Muscle of leg (tissue), 11 donors: ENCODE measurements around the gene GPR160. TPM values are rescaled to one million over a fixed set of nuclear protein-coding genes. Genes with fewer than 3 reads are reported as not detected.

Experiments used
- DNase-seq: peaks from one replicate; pipeline ENCODE4 v3.0.0; 2013
- H3K27ac ChIP-seq: one replicate; pipeline ENCODE4 v1.5.1; 2013; ENCODE audit warnings: mild to moderate bottlenecking, low read length, control low read depth
- H3K27me3 ChIP-seq: one replicate; pipeline ENCODE4 v1.6.1; 2013; ENCODE audit warnings: low read length; ENCODE audit not compliant: control insufficient read depth, insufficient read depth
- H3K36me3 ChIP-seq: one replicate; pipeline ENCODE4 v1.6.1; 2013; ENCODE audit warnings: low read length; ENCODE audit not compliant: control insufficient read depth, insufficient read depth
- H3K4me1 ChIP-seq: one replicate; pipeline ENCODE4 v1.6.1; 2013; ENCODE audit warnings: low read length; ENCODE audit not compliant: control insufficient read depth, insufficient read depth
- H3K4me3 ChIP-seq: one replicate; pipeline ENCODE4 v1.5.1; 2013; ENCODE audit warnings: low read length, control low read depth
- H3K9me3 ChIP-seq: replicated peaks from 2 replicates; pipeline ENCODE4 v1.6.1; 2013; ENCODE audit warnings: low read depth, low read length; ENCODE audit not compliant: control insufficient read depth
- WGBS: methylation state at CpG from one replicate; pipeline ENCODE4 v1.1.5; 2013; ENCODE audit warnings: missing lambda C conversion rate; ENCODE audit not compliant: insufficient coverage; 5-methylcytosine and 5-hydroxymethylcytosine counted together
- polyA plus RNA-seq, 8 donors: library from polyadenylated mRNA; unstranded; fragments of 120-200 nt; gene quantifications; one replicate each; pipeline versions ENCODE4 v1.2.1 to v1.2.3, GENCODE V29; 2013; ENCODE audit warnings: inconsistent platforms in 1 of 8, low replicate concordance in 1 of 8; ENCODE audit not compliant: insufficient read length in 8 of 8, insufficient read depth in 1 of 8
- total RNA-seq: library from RNA; stranded (reverse); fragments of 120-200 nt; gene quantifications from one replicate; pipeline ENCODE4 v1.2.4, GENCODE V29; 2013

Gene GPR160
- total and polyA plus RNA-seq, 9 donors = 1.2 to 14.0 (median 2.8) TPM

- Histone ChIP-seq H3K9me3 (no peaks in the 10 kb centered on the region), H3K27me3 (no peaks in the 10 kb centered on the region), H3K4me1 (no peaks in the 10 kb centered on the region), H3K36me3 (no peaks in the 10 kb centered on the region), H3K27ac (no peak overlapping the region), H3K4me3 (no peak overlapping the region)
- WGBS = no CpG with 5 or more reads among the region's 1 CpG
- no peak for DNase-seq
These were observed 21.7 kb downstream of the GPR160 start for GRCh38 chr3:170059447-170059846.

GRCh38 chr3:170062068-170062467, 24.3 kb downstream of the GPR160 start:
- H3K27ac ChIP-seq = no peak overlapping the region
- no peak overlapping the region for H3K4me3 ChIP-seq
- 94% methylated on average over 11 of the region's 20 CpGs for WGBS
- no peaks in the 10 kb centered on the region for H3K9me3 ChIP-seq
- H3K27me3 ChIP-seq = no peaks in the 10 kb centered on the region
- no peak for DNase-seq
- H3K4me1 ChIP-seq = no peaks in the 10 kb centered on the region
- H3K36me3 ChIP-seq = no peaks in the 10 kb centered on the region

- Histone ChIP-seq H3K36me3 (no peaks in the 10 kb centered on the region), H3K4me1 (no peaks in the 10 kb centered on the region), H3K9me3 (no peaks in the 10 kb centered on the region), H3K27ac (no peak overlapping the region), H3K4me3 (no peak overlapping the region), H3K27me3 (no peaks in the 10 kb centered on the region)
- no peak for DNase-seq
- WGBS = 90% methylated on average over 6 of the region's 16 CpGs
These were observed 25.0 kb downstream of the GPR160 start for GRCh38 chr3:170062769-170063168.

GRCh38 chr3:170063691-170064090, 25.9 kb downstream of the GPR160 start:
- no peak for DNase-seq
- Histone ChIP-seq H3K27me3 (no peaks in the 10 kb centered on the region), H3K4me1 (no peaks in the 10 kb centered on the region), H3K9me3 (no peaks in the 10 kb centered on the region), H3K4me3 (no peak overlapping the region), H3K27ac (no peak overlapping the region), H3K36me3 (no peaks in the 10 kb centered on the region)
- WGBS = 69% methylated on average over 6 of the region's 15 CpGs

- H3K9me3 ChIP-seq = no peaks in the 10 kb centered on the region
- no peaks in the 10 kb centered on the region for H3K27me3 ChIP-seq
- WGBS = 93% methylated on average over 13 of the region's 18 CpGs
- no peaks in the 10 kb centered on the region for H3K4me1 ChIP-seq
- no peak overlapping the region for H3K27ac ChIP-seq
- no peak overlapping the region for H3K4me3 ChIP-seq
- no peaks in the 10 kb centered on the region for H3K36me3 ChIP-seq
- DNase-seq = no peak
These were observed 26.3 kb downstream of the GPR160 start for GRCh38 chr3:170064108-170064507.

- Histone ChIP-seq H3K27ac (no peak overlapping the region), H3K27me3 (no peaks in the 10 kb centered on the region), H3K4me1 (no peaks in the 10 kb centered on the region), H3K9me3 (peaks cover 2% of the 10 kb centered on the region), H3K4me3 (no peak overlapping the region), H3K36me3 (no peaks in the 10 kb centered on the region)
- 57% methylated on average over 1 of the region's 4 CpGs for WGBS
- no peak for DNase-seq
These were observed 37.8 kb downstream of the GPR160 start for GRCh38 chr3:170075441-170076091.

GRCh38 chr3:170076715-170077238, 39.0 kb downstream of the GPR160 start:
- Histone ChIP-seq H3K4me1 (no peaks in the 10 kb centered on the region), H3K4me3 (no peak overlapping the region), H3K27ac (no peak overlapping the region), H3K27me3 (no peaks in the 10 kb centered on the region), H3K9me3 (no peaks in the 10 kb centered on the region), H3K36me3 (no peaks in the 10 kb centered on the region)
- 85% methylated on average over 4 of the region's 6 CpGs for WGBS
- no peak for DNase-seq

GRCh38 chr3:170077361-170077760, 39.6 kb downstream of the GPR160 start:
- no peaks in the 10 kb centered on the region for H3K9me3 ChIP-seq
- WGBS = 70% methylated on average over 9 of the region's 10 CpGs
- no peak overlapping the region for H3K4me3 ChIP-seq
- no peaks in the 10 kb centered on the region for H3K36me3 ChIP-seq
- no peak overlapping the region for H3K27ac ChIP-seq
- H3K27me3 ChIP-seq = no peaks in the 10 kb centered on the region
- DNase-seq = no peak
- no peaks in the 10 kb centered on the region for H3K4me1 ChIP-seq

GRCh38 chr3:170078620-170079281, 41.0 kb downstream of the GPR160 start:
- peak; percentile 11 for DNase-seq
- Histone ChIP-seq H3K27me3 (no peaks in the 10 kb centered on the region), H3K36me3 (no peaks in the 10 kb centered on the region), H3K27ac (no peak overlapping the region), H3K4me1 (no peaks in the 10 kb centered on the region), H3K9me3 (no peaks in the 10 kb centered on the region), H3K4me3 (no peak overlapping the region)
- 44% methylated on average over 8 of the region's 13 CpGs for WGBS

- H3K4me3 ChIP-seq = no peak overlapping the region
- H3K27me3 ChIP-seq = no peaks in the 10 kb centered on the region
- DNase-seq = peak; percentile 4
- H3K36me3 ChIP-seq = no peaks in the 10 kb centered on the region
- no peaks in the 10 kb centered on the region for H3K4me1 ChIP-seq
- 40% methylated on average over 1 of the region's 2 CpGs for WGBS
- no peaks in the 10 kb centered on the region for H3K9me3 ChIP-seq
- H3K27ac ChIP-seq = no peak overlapping the region
These were observed 41.9 kb downstream of the GPR160 start for GRCh38 chr3:170079536-170080165.
